ENCODE measurements around the gene LCAT.

Gene LCAT

GRCh38 chr16:67950335-67950843, 6.5 kb upstream of the LCAT start:
- no peak for TF ChIP-seq JUND (IDR thresholded peaks at IDR 0.05; ENCODE audit: low read depth)
- DNase-seq (ENCODE audit: low read depth in 1 of 2, low spot score in 1 of 2): no peak
- in situ Hi-C loops (cut with HindIII; ENCODE audit: low pct_unique_long_range_greater_than_20kb, low sequenced_read_pairs): no loop called here

DNA sequence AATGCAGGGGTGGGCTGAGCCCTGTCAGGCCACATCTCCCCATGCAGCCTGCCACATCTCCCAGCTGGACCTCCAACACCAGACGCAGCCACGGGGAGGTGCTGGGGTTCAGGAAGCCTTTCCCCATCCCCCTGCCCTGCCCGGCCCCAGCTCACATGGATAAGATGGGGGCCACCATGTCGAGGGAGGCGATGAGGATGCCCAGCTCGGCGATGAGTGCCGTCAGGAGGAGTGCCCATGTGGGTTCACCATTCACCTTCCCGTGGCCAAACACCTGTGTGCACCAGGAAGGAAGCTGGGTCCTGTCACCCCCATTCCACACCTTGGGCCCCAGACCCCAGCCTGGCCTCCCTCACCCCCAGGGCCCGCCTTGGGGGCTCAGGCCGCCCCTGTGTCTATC, 5.7 kb upstream of the LCAT start:
- in situ Hi-C loops (cut with HindIII; ENCODE audit: low pct_unique_long_range_greater_than_20kb, low sequenced_read_pairs): no loop called here
- no peak for DNase-seq (ENCODE audit: low read depth in 1 of 2, low spot score in 1 of 2)
- no peak for TF ChIP-seq JUND (IDR thresholded peaks at IDR 0.05; ENCODE audit: low read depth)

DNA sequence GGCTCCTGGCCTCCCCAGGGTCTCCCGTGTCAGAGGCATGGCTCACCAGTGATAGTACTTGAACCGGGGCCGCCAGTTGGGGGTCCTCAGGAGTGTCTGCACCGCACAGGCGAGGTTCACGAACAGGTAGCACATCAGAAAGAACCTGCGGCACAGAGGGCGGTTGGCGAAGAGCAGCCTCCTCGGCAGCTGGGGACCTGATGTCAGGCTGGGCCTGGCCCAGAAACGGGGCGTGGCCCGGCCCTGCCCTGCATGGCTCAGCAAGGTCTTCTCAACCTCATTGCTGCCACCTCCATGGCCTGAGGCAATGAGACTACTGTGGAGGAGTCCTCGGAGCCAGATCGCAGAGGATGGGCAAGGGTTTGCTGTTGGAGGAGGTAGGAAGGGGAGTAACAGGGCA, 4.1 kb upstream of the LCAT start:
- no peak for DNase-seq (ENCODE audit: low read depth in 1 of 2, low spot score in 1 of 2)
- TF ChIP-seq JUND (IDR thresholded peaks at IDR 0.05; ENCODE audit: low read depth): no peak
- in situ Hi-C loops (cut with HindIII; ENCODE audit: low pct_unique_long_range_greater_than_20kb, low sequenced_read_pairs): no loop called here

DNA sequence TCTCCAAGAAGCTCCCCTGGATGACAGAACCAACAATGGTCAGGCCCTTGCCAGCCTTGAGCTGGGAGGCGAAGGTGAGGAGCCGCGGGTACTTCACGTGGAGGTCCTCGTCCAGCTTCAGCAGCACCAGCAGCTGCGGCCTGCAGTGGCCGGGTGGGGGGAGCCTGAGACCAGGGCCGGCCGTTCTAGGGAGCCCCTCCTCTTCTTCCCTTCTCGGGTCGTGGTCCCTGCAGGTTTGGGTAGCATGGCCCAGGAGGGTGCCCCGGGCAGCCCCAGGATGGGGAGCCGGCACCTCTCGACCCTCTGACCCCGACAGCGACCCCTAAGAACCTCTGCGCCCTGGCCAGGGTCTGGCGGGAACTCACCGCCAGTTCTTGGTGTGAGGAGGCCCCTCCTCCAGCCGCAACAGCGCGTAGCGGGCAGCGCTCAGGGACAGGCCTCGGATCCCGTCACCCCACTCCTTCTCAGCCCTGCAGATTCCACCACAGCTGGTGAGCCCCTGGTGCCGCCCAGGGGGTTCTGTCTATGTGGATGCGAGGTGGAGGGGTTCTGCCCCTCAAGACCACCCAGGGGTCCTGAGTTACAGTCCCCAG, 3.1 kb upstream of the LCAT start:
- no peak for DNase-seq (ENCODE audit: low read depth in 1 of 2, low spot score in 1 of 2)
- no peak for TF ChIP-seq JUND (IDR thresholded peaks at IDR 0.05; ENCODE audit: low read depth)
- in situ Hi-C loops (cut with HindIII; ENCODE audit: low pct_unique_long_range_greater_than_20kb, low sequenced_read_pairs): no loop called here

GRCh38 chr16:67946128-67946569, 2.2 kb upstream of the LCAT start:
- in situ Hi-C loops (cut with HindIII; ENCODE audit: low pct_unique_long_range_greater_than_20kb, low sequenced_read_pairs): no loop called here
- TF ChIP-seq JUND (IDR thresholded peaks at IDR 0.05; ENCODE audit: low read depth): no peak
- DNase-seq (ENCODE audit: low read depth in 1 of 2, low spot score in 1 of 2): no peak

DNA sequence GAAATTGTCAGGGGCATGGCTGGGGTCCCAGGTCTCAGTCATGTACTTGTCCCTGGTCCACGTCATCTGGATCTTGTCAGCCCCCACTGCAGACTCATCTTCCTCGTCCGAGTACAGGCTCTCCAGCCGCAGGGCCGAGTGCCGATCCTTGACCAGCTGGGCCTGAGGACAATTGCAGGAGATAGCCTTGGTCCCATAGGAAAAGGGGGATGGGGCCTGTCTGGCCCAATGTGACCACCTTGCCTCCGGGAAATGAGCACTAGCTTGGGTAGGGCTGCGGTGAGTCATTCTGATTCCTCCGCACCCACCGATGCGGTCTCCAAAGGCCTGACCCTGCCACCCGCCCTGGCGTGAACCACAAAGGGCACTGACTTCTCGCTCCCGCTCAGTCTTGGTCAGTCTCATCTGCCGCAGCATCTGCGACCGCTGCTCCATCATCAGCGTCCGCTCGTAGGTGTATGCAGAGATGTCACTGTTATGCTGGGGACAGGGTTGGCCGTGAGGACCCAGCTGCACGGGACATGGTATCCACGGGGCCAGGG, 1.5 kb upstream of the LCAT start:
- no peak for DNase-seq (ENCODE audit: low read depth in 1 of 2, low spot score in 1 of 2)
- no peak for TF ChIP-seq JUND (IDR thresholded peaks at IDR 0.05; ENCODE audit: low read depth)
- in situ Hi-C loops (cut with HindIII; ENCODE audit: low pct_unique_long_range_greater_than_20kb, low sequenced_read_pairs): no loop called here

DNA sequence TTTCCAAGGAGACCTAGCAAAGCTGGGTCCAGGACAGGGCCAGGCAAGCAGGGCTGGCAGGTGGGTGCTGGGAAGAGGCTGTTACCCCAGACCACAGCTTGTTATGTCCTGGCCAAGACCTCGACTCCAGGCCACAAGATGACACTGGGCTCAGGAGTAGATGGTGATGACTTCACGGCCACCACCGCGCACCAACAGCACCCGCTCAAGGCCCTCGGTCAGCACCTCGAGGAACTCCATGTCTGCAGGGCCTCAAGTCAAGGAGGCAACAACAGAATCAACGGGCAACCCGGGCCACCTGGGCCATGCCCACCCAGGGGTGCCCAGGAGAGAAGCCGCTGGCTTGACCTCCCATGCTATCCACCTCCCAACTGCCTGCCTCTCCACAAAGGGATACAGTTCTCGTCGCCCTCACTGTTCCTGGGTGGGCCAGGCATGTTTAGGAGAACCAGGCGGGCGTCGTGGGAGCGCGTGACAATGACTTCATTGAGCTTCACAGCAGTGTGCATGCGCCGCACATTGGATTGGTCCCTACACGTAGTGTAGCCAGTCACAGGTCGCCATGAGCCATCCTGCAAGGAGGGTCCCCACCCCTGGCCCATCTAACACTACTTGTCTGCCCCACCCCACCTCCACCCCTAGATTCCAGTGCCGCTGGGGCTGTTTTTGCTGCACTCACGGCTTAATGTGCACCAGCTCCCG, 921 bp upstream of the LCAT start:
- no peak for DNase-seq (ENCODE audit: low read depth in 1 of 2, low spot score in 1 of 2)
- in situ Hi-C loops (cut with HindIII; ENCODE audit: low pct_unique_long_range_greater_than_20kb, low sequenced_read_pairs): no loop called here
- no peak for TF ChIP-seq JUND (IDR thresholded peaks at IDR 0.05; ENCODE audit: low read depth)

DNA sequence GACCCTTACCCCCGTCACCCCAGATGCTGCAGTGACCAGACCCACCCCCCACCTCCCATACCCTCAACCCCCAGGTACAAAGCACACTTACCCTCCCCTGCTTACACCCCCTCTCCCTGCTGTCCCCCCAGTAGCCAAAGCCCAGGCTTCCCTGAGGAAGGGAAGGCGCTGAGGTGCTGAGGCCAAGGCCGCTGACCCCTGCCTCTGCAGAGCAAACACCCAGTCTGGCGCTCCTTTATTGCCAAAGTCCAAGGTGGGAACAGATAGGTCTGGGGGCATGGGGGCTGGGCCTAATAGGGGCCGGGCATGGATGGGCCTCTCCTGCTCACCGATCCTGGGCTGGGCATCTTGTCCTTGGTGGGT, 683 bp downstream of the LCAT start:
- TF ChIP-seq JUND (IDR thresholded peaks at IDR 0.05; ENCODE audit: low read depth): no peak
- in situ Hi-C loops (cut with HindIII; ENCODE audit: low pct_unique_long_range_greater_than_20kb, low sequenced_read_pairs): no loop called here
- DNase-seq (ENCODE audit: low read depth in 1 of 2, low spot score in 1 of 2): no peak

GRCh38 chr16:67942510-67943255, 1.2 kb downstream of the LCAT start:
- DNase-seq (ENCODE audit: low read depth in 1 of 2, low spot score in 1 of 2): no peak
- no peak for TF ChIP-seq JUND (IDR thresholded peaks at IDR 0.05; ENCODE audit: low read depth)
- in situ Hi-C loops (cut with HindIII; ENCODE audit: low pct_unique_long_range_greater_than_20kb, low sequenced_read_pairs): no loop called here

GRCh38 chr16:67942200-67942509, 1.8 kb downstream of the LCAT start:
- in situ Hi-C loops (cut with HindIII; ENCODE audit: low pct_unique_long_range_greater_than_20kb, low sequenced_read_pairs): no loop called here
- TF ChIP-seq JUND (IDR thresholded peaks at IDR 0.05; ENCODE audit: low read depth): no peak
- peak; percentile 58 to 62 for DNase-seq (ENCODE audit: low read depth in 1 of 2, low spot score in 1 of 2)

DNA sequence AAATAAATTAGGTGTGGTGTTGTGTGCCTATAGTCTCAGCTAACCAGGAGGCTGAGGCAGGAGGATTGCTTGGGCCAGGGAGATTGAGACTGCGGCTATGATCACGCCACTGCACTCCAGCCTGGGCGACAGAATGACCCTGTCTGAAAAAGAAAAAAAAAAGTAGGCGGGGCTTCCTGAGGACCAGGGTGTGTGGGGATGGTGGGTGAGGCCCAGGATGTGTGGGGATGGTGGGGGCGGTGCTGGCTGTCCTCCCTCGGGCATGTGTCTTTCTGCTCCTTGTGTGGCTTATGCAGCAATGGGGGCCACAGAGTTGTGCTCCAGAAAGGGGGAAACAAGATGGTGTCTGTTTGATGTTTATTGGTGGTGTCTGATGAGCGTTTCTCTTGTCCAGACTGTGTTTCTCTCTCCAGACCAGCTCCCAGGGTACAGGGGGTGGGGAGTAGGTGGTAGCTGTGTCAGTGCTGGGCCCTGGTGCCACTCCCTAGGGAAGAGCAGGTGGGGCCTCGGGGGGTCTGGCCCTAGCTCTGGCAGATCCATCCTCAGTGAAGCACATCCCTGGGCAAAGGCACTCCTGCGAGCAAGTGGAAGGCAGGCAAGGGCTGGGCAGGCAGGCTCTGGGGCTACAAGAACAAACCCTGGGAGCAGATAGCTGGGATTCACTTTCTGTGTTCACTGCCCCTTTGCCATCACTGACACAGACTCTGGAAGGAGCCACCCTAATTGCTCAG, 2.3 kb downstream of the LCAT start:
- TF ChIP-seq JUND (IDR thresholded peaks at IDR 0.05; ENCODE audit: low read depth): no peak
- no peak for DNase-seq (ENCODE audit: low read depth in 1 of 2, low spot score in 1 of 2)
- in situ Hi-C loops (cut with HindIII; ENCODE audit: low pct_unique_long_range_greater_than_20kb, low sequenced_read_pairs): no loop called here

- no peak for TF ChIP-seq JUND (IDR thresholded peaks at IDR 0.05; ENCODE audit: low read depth)
- in situ Hi-C loops (cut with HindIII; ENCODE audit: low pct_unique_long_range_greater_than_20kb, low sequenced_read_pairs): no loop called here
- DNase-seq (ENCODE audit: low read depth in 1 of 2, low spot score in 1 of 2): no peak
These were observed 3.4 kb downstream of the LCAT start for GRCh38 chr16:67940446-67941089.
